ENCODE measurements around the gene HOXB9. TPM values are rescaled to one million over a fixed set of nuclear protein-coding genes. Genes with fewer than 3 reads are reported as not detected.

The HOXB9 gene
- total RNA-seq, 1 experiment from 2014 or later = not detected

DNA sequence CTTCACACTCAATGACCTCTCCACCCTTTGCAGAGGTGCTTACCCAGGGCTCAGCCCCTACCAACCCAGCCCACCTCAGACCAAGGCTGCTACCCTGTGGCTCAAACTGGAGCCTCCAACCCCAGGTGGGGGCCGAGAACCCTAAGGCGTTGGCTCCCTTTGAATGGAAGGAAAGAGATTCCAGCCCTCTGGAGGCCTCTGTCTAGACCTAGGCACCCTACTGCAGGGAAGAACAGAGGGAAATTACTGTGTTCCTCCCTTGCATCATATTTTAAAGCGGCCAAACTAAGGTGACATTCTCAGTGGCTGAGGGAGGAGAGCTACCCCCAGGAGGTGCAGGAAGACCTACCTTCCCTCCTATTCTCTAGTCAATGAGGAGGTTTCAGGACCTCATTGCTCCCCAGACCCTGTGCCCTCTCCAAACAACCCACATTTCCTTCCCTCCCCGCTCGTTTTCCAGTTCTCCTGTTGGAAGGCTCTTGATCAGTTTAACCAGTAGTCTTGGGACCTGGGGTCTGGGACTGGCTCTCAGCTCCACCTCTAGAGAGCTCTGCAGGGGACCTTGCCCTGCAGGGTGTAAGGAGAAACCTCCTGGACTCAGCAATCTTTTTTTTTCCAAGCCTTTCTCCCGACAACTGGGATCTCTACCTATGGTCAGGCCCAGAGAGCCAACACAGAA, 5.6 kb downstream of the HOXB9 start:
- H3K27me3 ChIP-seq (ENCODE audit: insufficient read depth, low read length) = peaks cover 98% of the 10 kb centered on the region
- TF ChIP-seq, protein P1, sequence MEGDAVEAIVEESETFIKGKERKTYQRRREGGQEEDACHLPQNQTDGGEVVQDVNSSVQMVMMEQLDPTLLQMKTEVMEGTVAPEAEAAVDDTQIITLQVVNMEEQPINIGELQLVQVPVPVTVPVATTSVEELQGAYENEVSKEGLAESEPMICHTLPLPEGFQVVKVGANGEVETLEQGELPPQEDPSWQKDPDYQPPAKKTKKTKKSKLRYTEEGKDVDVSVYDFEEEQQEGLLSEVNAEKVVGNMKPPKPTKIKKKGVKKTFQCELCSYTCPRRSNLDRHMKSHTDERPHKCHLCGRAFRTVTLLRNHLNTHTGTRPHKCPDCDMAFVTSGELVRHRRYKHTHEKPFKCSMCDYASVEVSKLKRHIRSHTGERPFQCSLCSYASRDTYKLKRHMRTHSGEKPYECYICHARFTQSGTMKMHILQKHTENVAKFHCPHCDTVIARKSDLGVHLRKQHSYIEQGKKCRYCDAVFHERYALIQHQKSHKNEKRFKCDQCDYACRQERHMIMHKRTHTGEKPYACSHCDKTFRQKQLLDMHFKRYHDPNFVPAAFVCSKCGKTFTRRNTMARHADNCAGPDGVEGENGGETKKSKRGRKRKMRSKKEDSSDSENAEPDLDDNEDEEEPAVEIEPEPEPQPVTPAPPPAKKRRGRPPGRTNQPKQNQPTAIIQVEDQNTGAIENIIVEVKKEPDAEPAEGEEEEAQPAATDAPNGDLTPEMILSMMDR (conservative IDR thresholded peaks at IDR 0.05) = no peak
- no peak overlapping the region for H4K91ac ChIP-seq (ENCODE audit: insufficient read length, low read depth, low read length)
- Mint-ChIP-seq H3K9me3 (peaks cover 3 to 24% of the 10 kb centered on the region in 2 experiments; a peak in 3 of 5 replicates), H3K27me3 (ENCODE audit: low read depth) (peaks cover 100% of the 10 kb centered on the region), H3K4me3 (no peak overlapping the region), H3K36me3 (ENCODE audit: insufficient read depth in 1 of 3, low read depth in 3 of 3) (peaks cover 0 to 2% (median 0%) of the 10 kb centered on the region in 3 experiments; a peak in 1 of 7 replicates), H3K4me1 (peaks cover 3 to 17% of the 10 kb centered on the region in 2 experiments; a peak in 3 of 4 replicates), H3K27ac (no peak overlapping the region)
- no peak overlapping the region for H3K18ac ChIP-seq (ENCODE audit: insufficient read length, low read depth, low read length)
- no peaks in the 10 kb centered on the region for H4K20me1 ChIP-seq (ENCODE audit: control insufficient read depth, insufficient read depth, insufficient read length)
- H4K5ac ChIP-seq (ENCODE audit: insufficient read length, low read depth, low read length) = no peak overlapping the region
- H3K23me2 ChIP-seq (ENCODE audit: insufficient read length, low read depth, low read length, poor library complexity, severe bottlenecking) = peaks cover 5% of the 10 kb centered on the region
- no peaks in the 10 kb centered on the region for H3K4me1 ChIP-seq (ENCODE audit: insufficient read depth, low read length)
- no peak overlapping the region for H3K14ac ChIP-seq (ENCODE audit: insufficient read depth, low read length)
- no peak overlapping the region for H3K4ac ChIP-seq (ENCODE audit: low read depth, low read length)
- H2BK12ac ChIP-seq (ENCODE audit: insufficient read length, low read depth, low read length) = no peak overlapping the region
- H3K9ac ChIP-seq (ENCODE audit: extremely low read depth, insufficient read length, low read length) = no peak overlapping the region
- no peak overlapping the region for H2BK120ac ChIP-seq (ENCODE audit: low read depth, low read length, poor library complexity, severe bottlenecking)
- H2BK15ac ChIP-seq (ENCODE audit: low read depth, low read length) = no peak overlapping the region
- H3T11ph ChIP-seq (ENCODE audit: low read length) = no peak overlapping the region
- no peak overlapping the region for H3K27ac ChIP-seq (ENCODE audit: insufficient read length, low read depth, low read length)
- WGBS (ENCODE audit: extremely low coverage, insufficient read length, low lambda C conversion rate) = no CpG with 5 or more reads among the region's 6 CpGs
- H3K79me1 ChIP-seq (ENCODE audit: insufficient read depth, low read depth, low read length, poor library complexity, severe bottlenecking) = no peaks in the 10 kb centered on the region
- H4K8ac ChIP-seq (replicated peaks; ENCODE audit: insufficient read length, low read depth, low read length) = no peak overlapping the region
- no peak overlapping the region for H2BK5ac ChIP-seq (ENCODE audit: insufficient read length, low read length)
- H3K4me2 ChIP-seq (ENCODE audit: insufficient read depth, insufficient read length, low read length) = no peak overlapping the region
- no peak for DNase-seq
- H2AK5ac ChIP-seq (ENCODE audit: insufficient read length, low read length) = no peak overlapping the region
- H3K9me3 ChIP-seq (ENCODE audit: control insufficient read depth, low read depth, low read length) = no peaks in the 10 kb centered on the region
- no peaks in the 10 kb centered on the region for H3K79me2 ChIP-seq (ENCODE audit: insufficient read depth, low read length)
- no peak overlapping the region for H2BK20ac ChIP-seq (ENCODE audit: low read depth, low read length, poor library complexity, severe bottlenecking)
- H3K56ac ChIP-seq (ENCODE audit: insufficient read length, low read depth, low read length) = no peak overlapping the region
- no peak overlapping the region for H3K23ac ChIP-seq (ENCODE audit: insufficient read length, low read depth, low read length)
- H2AFZ ChIP-seq (ENCODE audit: low read length) = no peak overlapping the region

Measured in H9 (cell line).